HepG2 (cell line): ENCODE results near the gene IQSEC1. TPM values are rescaled to one million over a fixed set of nuclear protein-coding genes. Genes with fewer than 3 reads are reported as not detected.

Source experiments
- CEBPG ChIP-seq: IDR thresholded peaks from 2 replicates; pipeline ENCODE4 v1.6.1; 2016
- EED ChIP-seq: sonication (generic); formaldehyde crosslinking; IDR thresholded peaks from 2 replicates; pipeline ENCODE4 v1.5.0; 2020; ENCODE audit warnings: mild to moderate bottlenecking, missing genetic modification reagents
- EHMT2 ChIP-seq: fragments of 200-600 bp; sonication (generic); IDR thresholded peaks from 2 replicates; pipeline ENCODE4 v1.7.0; 2017; ENCODE audit warnings: antibody characterized with exemption, low read depth, low read length, borderline replicate concordance
- HDAC1 ChIP-seq: sonication (generic); formaldehyde crosslinking; IDR thresholded peaks from 2 replicates; pipeline ENCODE4 v1.5.1; 2020; ENCODE audit warnings: mild to moderate bottlenecking, missing genetic modification reagents
- HOXA7 ChIP-seq: sonication (generic); formaldehyde crosslinking; IDR thresholded peaks from 2 replicates; pipeline ENCODE4 v1.8.1; 2022; ENCODE audit warnings: mild to moderate bottlenecking, missing genetic modification reagents, moderate library complexity
- IKZF4 ChIP-seq: sonication (generic); formaldehyde crosslinking; IDR thresholded peaks from 2 replicates; pipeline ENCODE4 v1.5.1; 2020; ENCODE audit warnings: borderline replicate concordance, mild to moderate bottlenecking, low read depth, missing genetic modification reagents; ENCODE audit errors: not compliant biosample characterization
- KDM4B ChIP-seq: sonication (generic); formaldehyde crosslinking; IDR thresholded peaks from 2 replicates; pipeline ENCODE4 v1.4.0; 2020; ENCODE audit warnings: missing genetic modification reagents
- MAFK ChIP-seq, 2 experiments: IDR thresholded peaks in 1 of 2; conservative IDR thresholded peaks in 1 of 2; 2 replicates each; pipeline ENCODE4 v1.6.1; 2011; ENCODE audit warnings: improper control_type of control experiment in 2 of 2, low read length in 2 of 2
- MTA1 ChIP-seq: sonication (generic); formaldehyde crosslinking; IDR thresholded peaks from 2 replicates; pipeline ENCODE4 v1.4.0; 2020; ENCODE audit warnings: missing genetic modification reagents, mild to moderate bottlenecking, borderline replicate concordance
- MZF1 ChIP-seq: sonication (generic); formaldehyde crosslinking; IDR thresholded peaks from 2 replicates; pipeline ENCODE4 v1.8.1; 2023; ENCODE audit warnings: mild to moderate bottlenecking, missing genetic modification reagents, borderline replicate concordance
- NCOR1 ChIP-seq: fragments of 200-600 bp; sonication (generic); IDR thresholded peaks from 2 replicates; pipeline ENCODE4 v1.7.0; 2017; ENCODE audit warnings: antibody characterized with exemption, low read length, borderline replicate concordance
- PHF20 ChIP-seq: sonication (generic); formaldehyde crosslinking; IDR thresholded peaks from 2 replicates; pipeline ENCODE4 v1.5.0; 2020; ENCODE audit warnings: mild to moderate bottlenecking, missing genetic modification reagents
- TAF15 ChIP-seq: fragments of 200-400 bp; formaldehyde crosslinking; IDR thresholded peaks from one replicate; pipeline ENCODE4 v1.6.1; 2018; ENCODE audit warnings: mild to moderate bottlenecking, low read depth, low read length; ENCODE audit not compliant: poor library complexity, severe bottlenecking
- TRIM24 ChIP-seq: sonication (generic); formaldehyde crosslinking; IDR thresholded peaks from 2 replicates; pipeline ENCODE4 v1.8.0; 2022; ENCODE audit warnings: mild to moderate bottlenecking, missing genetic modification reagents
- ZBTB7B ChIP-seq: sonication (generic); formaldehyde crosslinking; IDR thresholded peaks from 2 replicates; pipeline ENCODE4 v1.4.0; 2020; ENCODE audit warnings: missing genetic modification reagents
- ZNF232 ChIP-seq: sonication (generic); formaldehyde crosslinking; IDR thresholded peaks from 2 replicates; pipeline ENCODE4 v1.4.0; 2020; ENCODE audit warnings: missing genetic modification reagents, borderline replicate concordance
- ZNF282 ChIP-seq: fragments of 450-650 bp; IDR thresholded peaks from 2 replicates; pipeline ENCODE4 v1.6.1; 2018; ENCODE audit not compliant: partially characterized antibody
- ZNF333 ChIP-seq: sonication (generic); formaldehyde crosslinking; IDR thresholded peaks from 2 replicates; pipeline ENCODE4 v1.4.0; 2020; ENCODE audit warnings: mild to moderate bottlenecking, missing genetic modification reagents, borderline replicate concordance
- ZNF468 ChIP-seq: sonication (generic); formaldehyde crosslinking; IDR thresholded peaks from 2 replicates; pipeline ENCODE4 v1.8.0; 2022; ENCODE audit warnings: mild to moderate bottlenecking, moderate library complexity, missing genetic modification reagents
- ZNF552 ChIP-seq: sonication (generic); formaldehyde crosslinking; IDR thresholded peaks from 2 replicates; pipeline ENCODE4 v1.9.0; 2022; ENCODE audit warnings: missing genetic modification reagents, mild to moderate bottlenecking, borderline replicate concordance
- ZNF891 ChIP-seq: sonication (generic); formaldehyde crosslinking; IDR thresholded peaks from 2 replicates; pipeline ENCODE4 v1.5.0; 2020; ENCODE audit warnings: mild to moderate bottlenecking, missing genetic modification reagents
- ZZZ3 ChIP-seq: sonication (generic); formaldehyde crosslinking; IDR thresholded peaks from 2 replicates; pipeline ENCODE4 v1.4.0; 2020; ENCODE audit warnings: missing genetic modification reagents, mild to moderate bottlenecking, borderline replicate concordance
- polyA plus RNA-seq, 8 experiments: library from polyadenylated mRNA; depleted of rRNA in 3 of 8; stranded (reverse) in 7 of 8; unstranded in 1 of 8; fragments of >200 nt; fragmentation: Illumina TruSeq in 4 of 8; extraction: Trizol in 4 of 8; gene quantifications; 2 replicates each; pipeline versions ENCODE4 v1.2.1 to v1.2.3, GENCODE V29; 2011 to 2016; ENCODE audit warnings: low read depth in 4 of 8, missing spikeins in 1 of 8, mixed read lengths in 1 of 8; ENCODE audit not compliant: insufficient read depth in 1 of 8
- total RNA-seq, 5 experiments: library from RNA; depleted of rRNA; stranded (reverse); fragments of >200 nt; fragmentation: Illumina TruSeq; extraction: Trizol; gene quantifications; 2 replicates each; pipeline ENCODE4 v1.2.3, GENCODE V29; 2016; ENCODE audit warnings: low read depth in 1 of 5
- TF ChIP-seq, protein P1 (sequence below): sonication (generic); formaldehyde crosslinking; IDR thresholded peaks from 2 replicates; pipeline ENCODE4 v1.5.1; 2020; ENCODE audit warnings: mild to moderate bottlenecking, missing genetic modification reagents, moderate library complexity
- TF ChIP-seq, protein P2 (sequence below): sonication (generic); formaldehyde crosslinking; IDR thresholded peaks from 2 replicates; pipeline ENCODE4 v1.4.0; 2020; ENCODE audit warnings: missing genetic modification reagents, mild to moderate bottlenecking, borderline replicate concordance

Gene IQSEC1
- total and polyA plus RNA-seq, 2 of the 13 experiments (the other 11 are each of a cell fraction or from before 2014, with no cell fraction given), result 17.4 to 20.2 TPM

GRCh38 chr3:12984023-12984823 is 89.0 kb downstream of the IQSEC1 start (continued):
- TF ChIP-seq TRIM24 (CRISPR knock-in tag) (no peak), NCOR1 (peak; percentile 56; the same call in 1 of the 2 replicates), HOXA7 (CRISPR knock-in tag) (no peak), ZNF891 (CRISPR knock-in tag) (no peak), MAFK (conservative IDR thresholded peaks at IDR 0.05 in 1 of 2, IDR thresholded peaks at IDR 0.05 in 1 of 2; ENCODE audit: low read length in 2 of 2) (no peak), TAF15 (no peak), MZF1 (no peak), ZNF232 (CRISPR knock-in tag) (no peak), KDM4B (CRISPR knock-in tag) (no peak), ZNF468 (no peak), ZBTB7B (CRISPR knock-in tag) (0 out of 2 replicates have a peak, but pooled peaks have one; percentile 55), HDAC1 (no peak), ZZZ3 (CRISPR knock-in tag) (no peak), PHF20 (CRISPR knock-in tag) (no peak), ZNF333 (CRISPR knock-in tag) (no peak), ZNF552 (CRISPR knock-in tag) (no peak), EHMT2 (no peak), EED (CRISPR knock-in tag) (no peak), IKZF4 (CRISPR knock-in tag) (no peak), MTA1 (no peak), ZNF282 (no peak), CEBPG (no peak)
- TF ChIP-seq, protein P1, sequence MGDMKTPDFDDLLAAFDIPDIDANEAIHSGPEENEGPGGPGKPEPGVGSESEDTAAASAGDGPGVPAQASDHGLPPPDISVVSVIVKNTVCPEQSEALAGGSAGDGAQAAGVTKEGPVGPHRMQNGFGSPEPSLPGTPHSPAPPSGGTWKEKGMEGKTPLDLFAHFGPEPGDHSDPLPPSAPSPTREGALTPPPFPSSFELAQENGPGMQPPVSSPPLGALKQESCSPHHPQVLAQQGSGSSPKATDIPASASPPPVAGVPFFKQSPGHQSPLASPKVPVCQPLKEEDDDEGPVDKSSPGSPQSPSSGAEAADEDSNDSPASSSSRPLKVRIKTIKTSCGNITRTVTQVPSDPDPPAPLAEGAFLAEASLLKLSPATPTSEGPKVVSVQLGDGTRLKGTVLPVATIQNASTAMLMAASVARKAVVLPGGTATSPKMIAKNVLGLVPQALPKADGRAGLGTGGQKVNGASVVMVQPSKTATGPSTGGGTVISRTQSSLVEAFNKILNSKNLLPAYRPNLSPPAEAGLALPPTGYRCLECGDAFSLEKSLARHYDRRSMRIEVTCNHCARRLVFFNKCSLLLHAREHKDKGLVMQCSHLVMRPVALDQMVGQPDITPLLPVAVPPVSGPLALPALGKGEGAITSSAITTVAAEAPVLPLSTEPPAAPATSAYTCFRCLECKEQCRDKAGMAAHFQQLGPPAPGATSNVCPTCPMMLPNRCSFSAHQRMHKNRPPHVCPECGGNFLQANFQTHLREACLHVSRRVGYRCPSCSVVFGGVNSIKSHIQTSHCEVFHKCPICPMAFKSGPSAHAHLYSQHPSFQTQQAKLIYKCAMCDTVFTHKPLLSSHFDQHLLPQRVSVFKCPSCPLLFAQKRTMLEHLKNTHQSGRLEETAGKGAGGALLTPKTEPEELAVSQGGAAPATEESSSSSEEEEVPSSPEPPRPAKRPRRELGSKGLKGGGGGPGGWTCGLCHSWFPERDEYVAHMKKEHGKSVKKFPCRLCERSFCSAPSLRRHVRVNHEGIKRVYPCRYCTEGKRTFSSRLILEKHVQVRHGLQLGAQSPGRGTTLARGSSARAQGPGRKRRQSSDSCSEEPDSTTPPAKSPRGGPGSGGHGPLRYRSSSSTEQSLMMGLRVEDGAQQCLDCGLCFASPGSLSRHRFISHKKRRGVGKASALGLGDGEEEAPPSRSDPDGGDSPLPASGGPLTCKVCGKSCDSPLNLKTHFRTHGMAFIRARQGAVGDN (CRISPR knock-in tag), result peak; percentile 26
- TF ChIP-seq, protein P2, sequence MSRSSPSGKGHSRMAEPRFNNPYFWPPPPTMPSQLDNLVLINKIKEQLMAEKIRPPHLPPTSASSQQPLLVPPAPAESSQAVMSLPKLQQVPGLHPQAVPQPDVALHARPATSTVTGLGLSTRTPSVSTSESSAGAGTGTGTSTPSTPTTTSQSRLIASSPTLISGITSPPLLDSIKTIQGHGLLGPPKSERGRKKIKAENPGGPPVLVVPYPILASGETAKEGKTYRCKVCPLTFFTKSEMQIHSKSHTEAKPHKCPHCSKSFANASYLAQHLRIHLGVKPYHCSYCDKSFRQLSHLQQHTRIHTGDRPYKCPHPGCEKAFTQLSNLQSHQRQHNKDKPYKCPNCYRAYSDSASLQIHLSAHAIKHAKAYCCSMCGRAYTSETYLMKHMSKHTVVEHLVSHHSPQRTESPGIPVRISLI (CRISPR knock-in tag), result 0 out of 2 replicates have a peak, but pooled peaks have one; percentile 12
